Smooth muscle cell (in vitro differentiated cells): ENCODE results near the gene PCDHGA8. TPM values are rescaled to one million over a fixed set of nuclear protein-coding genes. Genes with fewer than 3 reads are reported as not detected.
A peak's percentile ranks its signal among the peaks of the same experiment; 100 is the strongest.
"Not testable (repeated sequence)": the region's sequence is repeated elsewhere in the genome, so short reads cannot be mapped to it uniquely, and the experiment has no call there.

Experiments
- DNase-seq: peaks from one replicate; lab custom pipeline; 2025; ENCODE audit not compliant: unreplicated experiment; lab: John Stamatoyannopoulos, UW
- H2AFZ ChIP-seq: fragments of 200-600 bp; sonication (generic); 2 replicates; pipeline ENCODE4 v1.6.0; 2016; ENCODE audit warnings: antibody characterized with exemption, low read depth, mild to moderate bottlenecking
- H3F3A ChIP-seq: fragments of 200-600 bp; sonication (generic); 2 replicates; pipeline ENCODE4 v1.6.0; 2017; ENCODE audit warnings: antibody characterized with exemption, low read depth
- H3K27ac ChIP-seq: fragments of 200-600 bp; sonication (generic); 2 replicates; pipeline ENCODE4 v1.5.1; 2016; ENCODE audit warnings: low read depth, mild to moderate bottlenecking
- H3K27me3 ChIP-seq: fragments of 200-600 bp; sonication (generic); 2 replicates; pipeline ENCODE4 v1.6.1; 2016; ENCODE audit warnings: low read depth, mild to moderate bottlenecking
- H3K36me3 ChIP-seq: fragments of 200-600 bp; sonication (generic); 2 replicates; pipeline ENCODE4 v1.5.1; 2016; ENCODE audit warnings: low read depth
- H3K4me1 ChIP-seq: fragments of 200-600 bp; sonication (generic); 2 replicates; pipeline ENCODE4 v1.5.1; 2016; ENCODE audit warnings: low read depth
- H3K4me2 ChIP-seq: fragments of 200-600 bp; sonication (generic); 2 replicates; pipeline ENCODE4 v1.6.0; 2016; ENCODE audit warnings: mild to moderate bottlenecking
- H3K4me3 ChIP-seq: fragments of 200-600 bp; sonication (generic); 2 replicates; pipeline ENCODE4 v1.5.1; 2016; ENCODE audit warnings: mild to moderate bottlenecking
- H3K79me2 ChIP-seq: fragments of 200-600 bp; sonication (generic); 2 replicates; pipeline ENCODE4 v1.6.0; 2016; ENCODE audit warnings: low read depth, mild to moderate bottlenecking
- H3K9ac ChIP-seq: fragments of 200-600 bp; sonication (generic); 2 replicates; pipeline ENCODE4 v1.6.0; 2016; ENCODE audit warnings: low read depth
- H3K9me3 ChIP-seq: fragments of 200-600 bp; sonication (generic); replicated peaks from 2 replicates; pipeline ENCODE4 v1.5.1; 2016; ENCODE audit warnings: low read depth
- H4K20me1 ChIP-seq: fragments of 200-600 bp; sonication (generic); 2 replicates; pipeline ENCODE4 v1.6.0; 2016; ENCODE audit warnings: low read depth
- CTCF ChIP-seq: fragments of 200-600 bp; sonication (generic); IDR thresholded peaks from 2 replicates; pipeline ENCODE4 v1.5.1; 2017; ENCODE audit warnings: borderline replicate concordance, mild to moderate bottlenecking, antibody characterized with exemption; ENCODE audit not compliant: insufficient read depth, poor library complexity, severe bottlenecking
- WGBS: methylation state at CpG from one replicate; pipeline ENCODE4 v1.1.7; 2016; ENCODE audit warnings: low lambda C conversion rate; 5-methylcytosine and 5-hydroxymethylcytosine counted together
- polyA plus RNA-seq: library from polyadenylated mRNA; unstranded; fragments of >200 nt; fragmentation: Nextera tagmentation; extraction: Ambion mirVana; gene quantifications from 2 replicates; pipeline ENCODE4 v1.2.1, GENCODE V29; 2016
- total RNA-seq: library from RNA; depleted of rRNA; stranded (reverse); fragments of >200 nt; gene quantifications from 2 replicates; pipeline ENCODE4 v1.2.3, GENCODE V29; 2014

PCDHGA8 gene
- total and polyA plus RNA-seq, 2 experiments from 2014 or later, result 0.25 to 3.2 TPM

GRCh38 chr5:141417494-141418172 lies 25.2 kb downstream of the PCDHGA8 start, which contains the start of gene PCDHGB7:
PCDHGB7 (plus strand) TSS chr5:141417677; CDS start chr5:141417860, 183 bp downstream.
- Histone ChIP-seq H3K36me3 (peaks cover 32% of the 10 kb centered on the region), H2AFZ (peak within 1 kb of the TSS; percentile 43), H3K4me2 (peak within 1 kb of the TSS; percentile 83), H3K4me3 (peak within 1 kb of the TSS; percentile 55), H3K27ac (peak within 1 kb of the TSS; percentile 57), H3K9ac (peak within 1 kb of the TSS; percentile 51), H3K9me3 (peaks cover 20% of the 10 kb centered on the region), H3K79me2 (peaks cover 69% of the 10 kb centered on the region)
- TF ChIP-seq CTCF, result peak; percentile 78
- H3K27me3 ChIP-seq, H4K20me1 ChIP-seq, H3K4me1 ChIP-seq, H3F3A ChIP-seq: not testable (repeated sequence)
- WGBS, result 6% methylated on average over 47 of the region's 47 CpGs
- peak; percentile 36 for DNase-seq

- Histone ChIP-seq H3F3A (peaks cover 5% of the 10 kb centered on the region), H3K27ac (no peak overlapping the region), H3K27me3 (no peaks in the 10 kb centered on the region), H3K79me2 (peaks cover 75% of the 10 kb centered on the region), H3K4me3 (no peak overlapping the region), H3K9me3 (peaks cover 34% of the 10 kb centered on the region), H3K4me1 (peaks cover 5% of the 10 kb centered on the region), H4K20me1 (no peaks in the 10 kb centered on the region), H3K4me2 (no peak overlapping the region), H3K9ac (no peak overlapping the region), H2AFZ (no peak overlapping the region), H3K36me3 (peaks cover 47% of the 10 kb centered on the region)
- no peak for DNase-seq
- WGBS, result 97% methylated on average over 63 of the region's 74 CpGs
- no peak for TF ChIP-seq CTCF
These were observed 26.8 kb downstream of the PCDHGA8 start for GRCh38 chr5:141419074-141419880.

GRCh38 chr5:141420855-141421488 lies 28.5 kb downstream of the PCDHGA8 start, which contains the start of gene PCDHGA11:
PCDHGA11 (plus strand) TSS chr5:141421051; CDS start chr5:141421228, 177 bp downstream.
- 38% methylated on average over 42 of the region's 42 CpGs for WGBS
- peak; percentile 30 for TF ChIP-seq CTCF
- no peak within 1 kb of the TSS for H3K27ac ChIP-seq
- peak within 1 kb of the TSS; percentile 44 for H2AFZ ChIP-seq
- peak within 1 kb of the TSS; percentile 50 for H3K4me3 ChIP-seq
- H3K27me3 ChIP-seq, result no peaks in the 10 kb centered on the region
- H3K36me3 ChIP-seq, result peaks cover 57% of the 10 kb centered on the region
- peaks cover 5% of the 10 kb centered on the region for H3F3A ChIP-seq
- no peak for DNase-seq
- peaks cover 79% of the 10 kb centered on the region for H3K79me2 ChIP-seq
- peak within 1 kb of the TSS; percentile 67 for H3K4me2 ChIP-seq
- peaks cover 51% of the 10 kb centered on the region for H3K9me3 ChIP-seq
- peaks cover 5% of the 10 kb centered on the region for H3K4me1 ChIP-seq
- peak within 1 kb of the TSS; percentile 19 for H3K9ac ChIP-seq
- no peaks in the 10 kb centered on the region for H4K20me1 ChIP-seq
